GM19351 (cell line): ENCODE results near the gene POLR3G.
A peak's percentile ranks its signal among the peaks of the same experiment; 100 is the strongest.

ENCODE experiments used
- ATAC-seq: cut with Tn5 transposase; IDR thresholded peaks from one replicate; pipeline ENCODE4 v1.9.1; 2021; ENCODE audit warnings: mild to moderate bottlenecking, moderate library complexity; ENCODE audit not compliant: unreplicated experiment

The POLR3G gene, protein sequence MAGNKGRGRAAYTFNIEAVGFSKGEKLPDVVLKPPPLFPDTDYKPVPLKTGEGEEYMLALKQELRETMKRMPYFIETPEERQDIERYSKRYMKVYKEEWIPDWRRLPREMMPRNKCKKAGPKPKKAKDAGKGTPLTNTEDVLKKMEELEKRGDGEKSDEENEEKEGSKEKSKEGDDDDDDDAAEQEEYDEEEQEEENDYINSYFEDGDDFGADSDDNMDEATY

DNA sequence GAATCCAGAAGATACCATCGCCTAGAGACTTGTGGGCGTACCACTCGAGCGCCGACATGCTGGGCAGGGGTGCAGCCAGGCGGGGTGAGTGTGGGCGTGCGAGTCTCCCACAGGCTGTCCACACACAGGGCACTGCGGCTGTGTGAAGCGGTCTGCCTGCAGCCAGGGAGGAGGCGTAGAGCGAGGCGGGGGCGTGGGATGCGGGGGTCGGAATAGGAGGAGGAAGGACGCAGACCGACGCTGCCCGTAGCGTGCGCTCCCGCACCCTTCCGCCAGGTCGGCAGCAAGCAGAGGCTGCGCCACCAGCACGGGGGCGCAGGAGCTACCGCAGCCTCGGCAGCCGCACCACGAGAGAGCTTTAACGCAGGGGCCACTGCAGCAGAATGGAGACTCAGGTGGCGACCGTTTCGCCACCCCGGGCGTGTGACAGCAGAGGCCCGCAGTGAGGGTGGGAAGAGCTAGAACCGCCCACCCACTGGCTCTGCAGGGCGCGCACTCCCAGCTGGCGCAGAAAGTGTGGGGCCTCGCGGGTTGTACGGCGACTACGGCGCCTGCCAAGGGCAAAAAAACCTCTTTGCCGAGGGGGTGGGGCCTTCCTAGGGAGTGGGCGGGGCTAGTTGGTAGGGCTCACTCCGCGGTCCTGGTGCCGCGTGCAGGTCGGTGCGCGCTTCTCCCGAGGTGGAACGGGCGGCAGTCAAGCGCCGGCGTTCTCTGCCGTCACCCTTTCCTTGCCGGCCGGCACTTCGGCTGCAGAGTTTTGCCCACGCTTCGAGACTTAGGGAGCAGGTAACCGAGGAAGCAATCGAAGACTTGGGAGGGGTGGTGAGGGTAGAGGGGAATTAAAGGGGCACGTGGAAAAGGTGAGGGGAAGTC is at the start of gene POLR3G, which contains the start of gene MBLAC2:
Gene POLR3G, plus strand, starts transcription at position 630 of the 873 bp plus-strand sequence. CDS start 10,704 bp downstream, outside the sequence.
Gene MBLAC2, minus strand, starts transcription at position 537 of the 873 bp plus-strand sequence. Its CDS starts 479 bp downstream, at position 58.
- peak; percentile 76 for ATAC-seq

DNA sequence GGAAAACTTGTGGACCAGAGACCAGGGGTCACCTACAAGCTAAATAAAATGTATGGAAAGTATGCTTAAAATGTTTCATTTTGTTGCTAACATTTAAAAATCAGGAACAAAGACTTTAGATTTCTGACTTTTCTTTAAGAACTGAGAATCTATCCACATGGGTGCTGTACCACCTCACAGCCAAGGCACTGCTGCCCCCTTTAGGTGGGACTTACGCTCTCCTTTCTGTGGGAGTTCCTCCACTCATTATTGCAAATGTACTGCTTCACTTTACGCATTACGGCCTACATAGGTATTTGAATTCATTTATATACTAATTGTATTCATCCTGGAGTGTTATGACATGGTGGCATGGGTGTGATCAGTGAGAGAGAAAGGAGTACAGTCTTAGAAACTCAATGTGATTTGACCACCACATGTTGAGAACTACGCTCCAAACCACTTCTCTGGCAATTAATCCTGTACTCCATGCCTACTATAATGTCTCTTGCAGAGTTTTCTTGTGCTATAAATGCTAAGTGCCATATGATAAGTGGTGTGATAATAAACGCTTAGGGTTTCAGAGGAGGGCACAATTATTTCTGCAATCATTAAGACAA is 40.4 kb upstream of the POLR3G start:
- peak; percentile 67 for ATAC-seq

DNA sequence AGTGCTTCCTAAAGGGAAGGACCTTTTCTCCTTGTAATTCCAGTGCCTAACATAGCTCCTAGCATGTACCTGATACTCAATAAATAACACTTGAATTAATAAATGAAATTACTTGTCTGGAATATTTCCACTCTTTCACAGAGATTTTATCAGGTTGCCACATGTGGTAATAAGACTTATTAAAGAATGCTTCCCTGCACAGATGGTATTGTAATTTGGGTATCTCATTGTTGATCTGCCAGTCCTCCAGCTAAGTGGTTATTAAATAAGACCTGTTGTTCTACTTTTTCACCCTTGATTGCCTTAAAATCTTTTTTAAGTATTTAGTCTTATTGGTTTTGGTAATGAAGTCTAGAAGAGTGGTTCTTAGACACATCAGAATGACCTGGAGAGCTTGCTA is 37.0 kb upstream of the POLR3G start:
- ATAC-seq: no peak

DNA sequence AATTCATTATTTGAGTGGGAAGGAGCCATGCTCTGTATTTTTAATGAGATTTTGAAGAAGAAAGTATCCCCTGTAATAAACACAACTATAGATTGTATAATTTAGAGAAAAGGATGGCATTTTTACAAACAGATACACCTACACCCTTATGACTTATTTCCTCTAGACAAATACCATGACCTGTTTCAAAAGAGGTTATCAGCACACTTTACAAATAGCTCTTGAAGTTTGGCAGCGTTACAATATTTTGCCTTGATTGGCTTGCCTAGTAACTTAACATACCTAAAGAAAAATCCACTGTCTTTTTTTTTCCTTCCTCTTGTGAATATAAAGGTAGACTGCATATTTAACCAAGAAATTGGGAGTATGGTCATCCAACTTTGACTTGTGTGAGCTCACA is 36.6 kb upstream of the POLR3G start:
- no peak for ATAC-seq

DNA sequence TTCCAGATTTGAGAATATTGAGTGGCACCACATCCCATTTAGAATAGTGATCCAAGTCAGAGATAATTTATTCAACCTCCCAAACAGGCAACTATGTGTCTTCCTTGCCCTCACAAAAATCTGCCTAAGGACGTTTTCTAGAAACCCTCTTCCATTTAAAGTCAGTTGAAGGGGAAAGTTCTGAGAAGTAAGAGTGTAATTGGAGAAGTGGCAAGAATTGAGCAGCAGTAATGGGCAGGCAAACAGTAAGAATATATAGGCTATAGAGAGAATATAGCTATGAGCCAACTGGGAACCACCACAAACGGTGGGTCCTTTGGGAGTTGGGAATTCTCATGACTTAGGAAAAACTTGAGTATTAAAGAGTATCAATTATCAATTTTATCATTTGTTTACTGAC is 34.0 kb upstream of the POLR3G start:
- ATAC-seq: no peak

DNA sequence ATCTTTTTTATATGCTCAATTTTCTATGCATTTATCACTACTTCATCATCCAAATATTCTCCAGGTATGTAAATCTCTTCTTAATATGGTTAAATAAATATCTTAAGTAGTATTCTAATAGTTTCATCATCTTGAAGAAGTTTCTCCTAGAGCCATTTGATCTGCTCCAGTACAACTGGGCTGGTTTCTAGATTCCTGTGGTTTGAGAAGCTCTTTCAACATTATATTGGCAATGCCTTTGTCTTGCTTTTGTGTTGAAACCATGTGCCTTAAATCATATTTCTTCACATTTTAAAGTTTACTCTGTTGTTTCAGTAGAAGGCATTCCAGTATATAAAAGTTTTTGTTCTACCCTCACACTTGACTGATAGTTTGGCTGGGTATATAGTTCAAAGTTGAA is 27.7 kb upstream of the POLR3G start:
- no peak for ATAC-seq

DNA sequence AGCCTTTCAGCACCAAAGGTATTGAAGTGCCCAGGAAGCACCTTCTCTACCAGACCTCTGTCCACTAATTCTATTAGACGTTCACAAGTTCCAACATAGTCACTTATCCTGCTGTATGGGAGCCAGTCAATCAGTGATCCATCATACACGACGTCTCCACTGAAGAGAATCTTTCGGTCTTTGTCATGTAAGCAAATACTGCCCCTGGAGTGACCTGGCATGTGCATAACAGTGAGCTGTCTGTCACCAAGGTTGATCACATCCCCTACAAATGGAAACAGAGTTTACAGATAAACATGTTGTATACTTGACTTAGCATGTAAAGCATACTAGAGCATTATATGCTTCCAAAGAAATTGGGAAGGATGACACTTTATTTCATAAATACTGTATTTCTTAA is 13.4 kb upstream of the POLR3G start:
- ATAC-seq: no peak

DNA sequence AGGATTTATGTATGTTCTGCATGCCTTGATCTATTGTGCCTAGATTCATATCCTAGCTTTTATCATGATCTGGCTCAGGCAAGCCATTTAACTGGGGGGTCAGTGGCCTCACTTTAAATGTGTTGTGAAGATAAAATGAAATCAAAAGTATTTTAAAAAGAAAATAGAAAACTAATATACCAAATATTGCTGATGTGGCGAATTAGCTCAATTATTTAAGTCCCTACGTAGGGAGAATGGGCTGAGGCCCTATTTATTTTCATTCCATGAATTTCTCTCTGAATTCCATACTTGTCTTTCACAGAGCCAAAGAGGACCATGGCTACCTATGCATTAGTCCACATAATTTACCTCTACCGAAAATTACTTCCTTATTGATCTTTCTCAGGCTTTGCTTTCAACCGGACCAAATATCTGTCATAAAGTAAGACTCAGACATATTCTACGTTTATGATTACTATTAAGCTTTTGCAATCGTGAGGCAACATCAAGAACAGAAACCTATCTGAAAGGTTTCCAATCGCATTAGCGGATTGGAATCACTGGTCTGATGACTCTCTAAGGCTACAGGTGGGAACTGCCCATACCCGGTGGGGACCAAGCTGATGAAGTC is 1.8 kb upstream of the POLR3G start:
- no peak for ATAC-seq

DNA sequence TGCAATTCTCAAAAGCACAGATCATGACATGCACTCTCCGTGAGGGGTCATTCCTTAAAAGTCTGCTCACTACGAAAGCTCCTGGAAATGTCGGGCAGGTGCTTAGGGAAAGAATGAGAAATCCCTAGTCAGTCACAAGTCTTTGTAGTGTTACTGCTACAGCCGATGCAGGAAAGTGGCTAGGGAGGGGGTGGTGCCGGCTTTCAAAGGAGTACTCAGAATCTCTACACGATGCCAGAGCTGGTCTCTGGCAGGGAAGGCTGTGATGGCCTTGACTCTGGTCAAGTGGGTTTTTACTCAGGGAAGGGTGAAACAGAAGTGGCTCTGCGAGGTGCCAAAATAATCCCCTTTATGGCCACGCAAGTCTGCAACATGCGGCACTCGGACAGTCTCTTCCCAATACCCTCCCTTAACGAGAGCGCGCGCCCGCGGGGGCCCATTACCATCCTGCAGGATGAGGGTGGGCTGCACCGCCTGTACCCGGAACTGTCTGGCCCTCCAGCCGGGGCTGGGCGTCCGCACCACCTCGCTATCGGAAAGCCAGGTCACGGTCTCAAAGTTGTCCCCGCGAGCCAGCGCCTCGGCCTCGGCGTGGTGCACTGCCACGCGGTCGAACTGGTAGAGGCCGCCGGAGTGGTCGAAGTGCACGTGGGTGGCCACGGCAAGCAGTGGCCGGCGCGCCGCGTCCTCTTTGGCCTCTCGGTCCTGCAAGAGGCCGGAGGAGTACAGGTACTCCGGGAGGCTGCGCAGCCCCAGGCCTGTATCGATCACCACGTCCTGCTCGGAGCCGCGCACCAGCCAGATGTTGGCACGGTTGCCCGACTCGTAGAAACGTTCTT is 1.0 kb upstream of the POLR3G start:
- ATAC-seq: peak; percentile 19

DNA sequence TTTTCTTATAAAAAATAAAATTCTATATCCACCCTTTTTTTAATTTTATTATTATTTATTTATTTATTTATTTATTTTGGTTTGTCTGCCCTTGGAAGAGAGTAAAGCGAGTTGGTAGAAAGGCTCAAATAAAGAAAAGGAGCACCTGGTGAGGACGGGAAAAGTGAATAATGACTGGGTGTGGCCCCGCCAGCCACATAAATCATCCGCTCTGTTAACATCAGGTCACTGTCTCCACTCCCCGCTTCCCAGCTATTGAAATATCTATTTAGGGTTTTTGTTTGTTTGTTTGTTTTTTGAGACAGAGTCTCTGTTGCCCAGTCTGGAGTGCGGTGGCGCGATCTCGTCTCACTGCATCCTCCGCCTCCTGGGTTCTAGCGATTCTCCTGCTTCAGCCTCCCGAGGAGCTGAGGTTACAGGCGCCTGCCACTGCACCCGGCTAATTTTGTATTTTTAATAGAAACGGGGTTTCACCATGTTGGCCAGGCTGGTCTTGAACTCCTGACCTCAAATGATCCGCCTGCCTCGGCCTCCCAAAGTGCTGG is 844 bp downstream of the POLR3G start:
- ATAC-seq: no peak

DNA sequence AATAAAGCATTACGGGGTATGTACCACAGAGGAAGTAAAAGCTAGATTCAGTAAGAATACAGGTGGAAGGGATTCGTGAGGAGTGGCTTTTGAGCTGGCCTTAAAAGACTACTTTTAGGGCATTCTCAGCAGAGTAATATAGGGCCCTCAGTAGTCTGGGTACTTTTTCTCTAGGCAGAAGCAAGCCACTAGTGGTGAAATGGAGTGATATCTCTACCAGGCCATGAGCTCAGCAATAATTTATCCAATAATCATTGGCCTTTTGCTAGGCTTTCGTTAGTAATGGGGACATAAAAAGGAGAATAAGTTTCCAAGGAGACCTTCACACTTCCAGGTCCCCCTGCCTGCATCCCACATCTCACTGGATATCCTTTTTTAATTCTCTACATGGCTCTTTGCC is 1.7 kb downstream of the POLR3G start:
- ATAC-seq: no peak

DNA sequence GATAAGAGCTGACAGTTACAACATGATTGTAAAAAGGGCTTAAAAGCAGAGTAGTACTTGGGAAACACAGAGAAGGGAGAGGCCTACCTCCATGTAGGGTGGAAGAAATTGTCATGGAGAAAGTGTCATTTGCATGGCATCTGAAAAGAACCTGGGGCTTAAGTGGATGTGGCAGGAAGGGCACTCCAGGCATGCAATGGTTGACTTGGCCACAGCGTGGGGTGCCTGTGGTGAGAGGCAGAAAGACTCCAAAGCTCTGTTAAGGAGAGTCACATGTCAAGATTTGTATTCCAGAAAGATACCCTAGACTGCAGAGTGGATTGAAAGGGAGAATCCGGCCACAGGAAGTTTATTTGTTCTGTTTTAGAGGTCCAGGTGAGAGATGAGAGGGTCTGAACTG is 2.4 kb downstream of the POLR3G start:
- no peak for ATAC-seq

DNA sequence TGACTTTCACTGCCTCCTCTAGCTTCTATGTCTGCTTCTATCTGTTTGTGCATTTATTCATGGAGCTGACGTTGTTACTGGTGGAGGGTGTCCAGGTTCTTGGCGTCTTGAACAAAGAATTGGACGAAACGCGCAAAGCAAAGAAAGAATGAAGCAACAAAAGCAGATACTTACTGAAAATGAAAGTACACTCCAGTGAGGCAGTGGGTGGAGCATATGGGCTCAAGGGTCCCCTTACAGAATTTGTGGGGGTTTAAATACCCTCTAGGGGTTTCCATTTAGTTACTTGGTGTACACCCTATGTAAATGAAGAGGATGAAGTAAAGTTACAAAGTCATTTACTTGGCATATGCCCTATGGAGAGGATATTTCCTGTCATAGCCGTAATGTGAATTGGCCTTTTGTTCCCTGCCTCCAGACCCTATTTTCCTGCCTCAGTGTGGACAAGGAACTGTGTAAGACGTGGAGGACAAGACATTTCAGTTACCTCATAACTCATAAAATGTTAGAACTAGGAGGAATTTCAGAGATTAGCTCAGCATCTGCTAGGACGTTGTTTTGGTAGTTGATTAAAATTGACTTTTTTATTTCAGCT is 3.1 kb downstream of the POLR3G start:
- no peak for ATAC-seq

DNA sequence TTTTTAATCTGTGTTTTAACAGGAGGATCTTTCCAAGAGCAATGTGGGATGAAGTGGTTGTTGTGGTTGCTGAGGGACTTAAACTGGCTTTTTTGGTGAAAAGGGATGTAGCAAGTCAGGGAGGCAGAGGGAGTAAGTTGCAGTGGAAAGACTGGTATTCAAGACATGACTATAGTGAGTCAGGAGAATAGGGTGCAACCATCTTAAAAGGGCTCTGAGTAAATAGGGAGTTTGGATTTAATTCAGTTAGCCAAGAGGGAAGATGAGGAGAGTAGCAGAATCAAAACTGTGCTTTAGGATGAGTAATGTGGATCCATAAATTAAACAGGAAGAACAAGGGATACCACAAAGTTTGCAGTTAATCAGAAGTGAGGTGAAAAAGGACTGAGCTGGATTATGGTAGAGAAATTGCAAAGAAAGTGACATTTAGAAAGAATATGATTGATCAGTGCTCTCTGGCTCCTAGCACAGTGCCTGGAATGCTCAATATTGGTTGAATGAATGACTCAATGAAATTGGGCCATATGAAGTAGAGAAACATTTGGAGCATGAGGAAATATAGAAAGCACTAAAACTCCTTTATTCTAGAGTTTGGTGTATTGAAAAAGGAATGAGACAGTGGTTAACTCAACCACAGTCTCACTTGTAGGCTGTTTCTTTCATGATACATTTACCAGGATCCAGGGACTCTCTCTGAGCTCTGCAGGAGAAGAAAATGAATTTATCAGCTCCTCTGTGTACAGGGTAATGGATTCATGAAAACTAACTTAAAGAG is 5.1 kb downstream of the POLR3G start:
- no peak for ATAC-seq

DNA sequence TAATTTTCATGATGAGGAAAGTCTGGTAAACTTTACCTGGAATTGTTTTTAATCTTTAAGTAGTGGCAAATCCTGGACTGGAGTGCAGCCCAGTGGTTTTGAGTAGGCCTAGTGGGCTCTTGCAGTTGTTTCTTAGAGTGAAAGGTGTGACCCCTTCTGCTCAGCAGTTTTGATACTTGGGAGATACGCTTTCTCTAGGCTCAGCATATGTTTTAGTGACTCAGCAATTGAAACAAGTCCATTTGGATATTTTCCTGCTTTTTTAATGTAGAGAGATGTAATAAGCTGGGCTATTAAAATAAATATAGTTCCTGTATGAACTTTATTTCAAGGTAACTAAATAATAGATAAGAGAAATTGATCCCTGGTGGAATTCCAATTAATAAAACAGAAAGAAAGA is 6.0 kb downstream of the POLR3G start:
- no peak for ATAC-seq

DNA sequence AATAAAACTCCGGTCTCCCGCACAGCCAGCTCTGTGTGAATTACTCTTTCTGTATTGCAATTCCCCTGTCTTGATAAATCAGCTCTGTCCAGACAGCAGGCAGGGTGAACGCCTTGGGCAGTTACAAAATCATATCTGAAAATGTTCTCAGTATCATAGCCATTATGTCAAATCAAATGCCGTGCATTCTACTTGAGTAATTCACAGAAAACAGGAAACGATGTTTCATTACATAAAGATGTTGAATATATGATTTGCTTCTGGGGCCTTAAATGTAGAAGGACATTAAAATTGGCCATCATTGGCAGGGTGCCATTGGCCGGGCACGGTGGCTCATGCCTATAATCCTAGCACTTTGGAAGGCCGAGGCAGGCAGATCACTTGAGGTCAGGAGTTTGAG is 8.5 kb downstream of the POLR3G start:
- ATAC-seq: no peak

DNA sequence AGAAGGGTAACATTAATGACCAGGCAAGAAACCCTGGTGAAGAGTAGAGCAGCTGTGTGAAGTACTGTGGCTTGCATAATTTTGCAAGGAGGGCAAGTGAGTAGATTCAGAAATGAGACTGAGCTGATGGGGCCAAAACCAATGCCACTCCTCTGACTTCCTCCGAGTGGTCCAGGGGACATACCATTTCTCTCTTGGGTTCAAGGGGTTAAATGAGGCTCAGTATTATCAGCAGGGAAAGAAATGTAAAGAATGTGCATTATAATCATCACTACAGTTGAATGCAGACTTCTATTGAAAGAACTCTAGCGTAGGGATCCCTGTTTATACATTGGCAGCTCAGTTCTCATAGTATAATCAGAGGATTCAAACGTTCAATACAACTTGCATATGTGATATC is 9.9 kb downstream of the POLR3G start:
- ATAC-seq: no peak

DNA sequence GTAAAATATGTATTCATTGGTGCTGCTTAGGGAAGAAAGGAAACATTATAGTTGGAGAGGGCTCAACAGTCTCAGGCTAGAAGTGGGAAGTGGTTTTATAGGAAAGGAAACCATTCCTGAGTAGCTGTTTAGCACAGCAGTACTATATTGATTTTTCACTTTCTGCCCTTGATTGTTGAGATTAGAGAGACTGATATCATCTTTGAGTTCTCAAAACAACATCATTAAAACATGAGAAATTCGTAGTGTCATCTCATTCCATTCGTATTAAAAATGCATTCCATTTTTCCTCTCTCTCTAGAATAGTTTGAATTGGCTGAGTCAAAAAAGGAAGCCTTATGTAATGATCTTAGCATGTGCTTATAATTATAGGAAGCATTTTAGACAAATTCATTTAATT is 14.1 kb downstream of the POLR3G start:
- no peak for ATAC-seq

DNA sequence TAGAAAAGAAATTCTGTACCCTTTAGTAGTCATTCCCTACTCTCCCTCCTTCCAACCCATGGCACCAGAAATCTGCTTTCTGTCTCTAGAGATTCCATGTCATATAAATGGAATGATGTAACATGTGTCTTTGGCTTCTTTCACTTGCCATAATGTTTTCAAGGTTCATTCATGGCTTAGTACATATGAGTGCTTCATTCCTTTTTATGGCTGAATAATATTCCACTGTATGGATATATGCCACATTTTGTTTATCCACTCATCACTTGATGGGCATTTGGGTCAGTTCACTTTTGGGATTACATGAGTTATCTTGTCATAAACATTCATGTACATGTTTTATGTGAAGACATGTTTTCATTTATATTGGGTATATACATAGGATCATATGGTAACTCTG is 19.4 kb downstream of the POLR3G start:
- no peak for ATAC-seq
